Caco-2 (cell line): Measurements from ENCODE around the gene TSPO2. TPM values are rescaled to one million over a fixed set of nuclear protein-coding genes. Genes with fewer than 3 reads are reported as not detected.
A peak's percentile ranks its signal among the peaks of the same experiment; 100 is the strongest.

Source experiments
- BruUV-seq: library from RNA; stranded (reverse); fragments of 400-500 nt; replicated peaks from 2 replicates; lab custom pipeline; 2021; lab: Mats Ljungman, UMichigan
- CTCF ChIA-PET: fragments of 300-600 bp; sonication (Branson Sonifier 250); formaldehyde crosslinking; loops from one replicate; lab custom pipeline; 2022; ENCODE audit warnings: antibody characterized with exemption; lab: Charles Lee
- POLR2A ChIA-PET: fragments of 300-600 bp; sonication (Branson Sonifier 250); formaldehyde crosslinking; loops from one replicate; lab custom pipeline; 2022; ENCODE audit warnings: antibody characterized with exemption; lab: Charles Lee
- DNase-seq, 2 experiments: peaks; one replicate each; pipeline versions ENCODE4 v3.0.0 to v3.0.0-alpha.2; 2020 to 2022
- H3K27me3 ChIP-seq: replicated peaks from 2 replicates; pipeline ENCODE4 v1.6.0; 2011; ENCODE audit warnings: low read length; ENCODE audit not compliant: control insufficient read depth, insufficient read depth
- H3K36me3 ChIP-seq: 2 replicates; pipeline ENCODE4 v1.5.1; 2011; ENCODE audit warnings: low read length; ENCODE audit not compliant: control insufficient read depth, insufficient read depth
- H3K4me1 ChIP-seq: fragments of 250-450 bp; sonication (Bioruptor Pico); 2 replicates; pipeline ENCODE4 v1.5.1; 2020; ENCODE audit warnings: mild to moderate bottlenecking
- H3K4me3 ChIP-seq: 2 replicates; pipeline ENCODE4 v1.5.1; 2011; ENCODE audit warnings: low read depth, mild to moderate bottlenecking, control low read depth, low read length
- H3K9me3 ChIP-seq: fragments of 250-450 bp; sonication (Bioruptor Pico); 2 replicates; pipeline ENCODE4 v1.5.1; 2020; ENCODE audit warnings: mild to moderate bottlenecking, moderate library complexity
- H3K27ac Mint-ChIP-seq: one replicate; pipeline ENCODE4 v1.8.0; 2022; ENCODE audit warnings: mixed read lengths; ENCODE audit not compliant: unreplicated experiment
- H3K27me3 Mint-ChIP-seq: one replicate; pipeline ENCODE4 v1.8.0; 2022; ENCODE audit warnings: mixed read lengths; ENCODE audit not compliant: insufficient read depth, unreplicated experiment
- H3K36me3 Mint-ChIP-seq: one replicate; pipeline ENCODE4 v1.8.0; 2022; ENCODE audit warnings: mild to moderate bottlenecking, mixed read lengths; ENCODE audit not compliant: insufficient read depth, unreplicated experiment
- H3K4me1 Mint-ChIP-seq: one replicate; pipeline ENCODE4 v1.8.0; 2022; ENCODE audit warnings: low read depth, mixed read lengths; ENCODE audit not compliant: unreplicated experiment
- H3K4me3 Mint-ChIP-seq: one replicate; pipeline ENCODE4 v1.8.0; 2022; ENCODE audit warnings: mild to moderate bottlenecking, moderate library complexity, mixed read lengths; ENCODE audit not compliant: unreplicated experiment
- H3K9me3 Mint-ChIP-seq: one replicate; pipeline ENCODE4 v1.8.0; 2022; ENCODE audit warnings: mixed read lengths; ENCODE audit not compliant: unreplicated experiment
- CTCF ChIP-seq, 2 experiments: fragments of 200-600 bp in 1 of 2; IDR thresholded peaks; 1 replicate in 1 of 2; 2 replicates in 1 of 2; pipeline versions ENCODE4 v1.5.1 to v1.8.0; 2011 to 2022; ENCODE audit warnings: antibody characterized with exemption in 1 of 2, control low read depth in 1 of 2, inconsistent platforms in 1 of 2, low read depth in 1 of 2, low read length in 1 of 2, mild to moderate bottlenecking in 1 of 2, moderate library complexity in 1 of 2; ENCODE audit not compliant: insufficient read depth in 1 of 2, severe bottlenecking in 1 of 2, unreplicated experiment in 1 of 2
- intact Hi-C: fragments of 100-400 bp; cut with micrococcal nuclease; formaldehyde crosslinking; loops from one replicate; pipeline ENCODE4 v1.10.0; 2022; ENCODE audit not compliant: unreplicated experiment
- total RNA-seq: library from RNA; stranded (reverse); gene quantifications from 2 replicates; pipeline ENCODE4 v1.2.3, GENCODE V29; 2022

The TSPO2 gene
- total RNA-seq, 1 experiment from 2014 or later = 0.61 TPM

DNA sequence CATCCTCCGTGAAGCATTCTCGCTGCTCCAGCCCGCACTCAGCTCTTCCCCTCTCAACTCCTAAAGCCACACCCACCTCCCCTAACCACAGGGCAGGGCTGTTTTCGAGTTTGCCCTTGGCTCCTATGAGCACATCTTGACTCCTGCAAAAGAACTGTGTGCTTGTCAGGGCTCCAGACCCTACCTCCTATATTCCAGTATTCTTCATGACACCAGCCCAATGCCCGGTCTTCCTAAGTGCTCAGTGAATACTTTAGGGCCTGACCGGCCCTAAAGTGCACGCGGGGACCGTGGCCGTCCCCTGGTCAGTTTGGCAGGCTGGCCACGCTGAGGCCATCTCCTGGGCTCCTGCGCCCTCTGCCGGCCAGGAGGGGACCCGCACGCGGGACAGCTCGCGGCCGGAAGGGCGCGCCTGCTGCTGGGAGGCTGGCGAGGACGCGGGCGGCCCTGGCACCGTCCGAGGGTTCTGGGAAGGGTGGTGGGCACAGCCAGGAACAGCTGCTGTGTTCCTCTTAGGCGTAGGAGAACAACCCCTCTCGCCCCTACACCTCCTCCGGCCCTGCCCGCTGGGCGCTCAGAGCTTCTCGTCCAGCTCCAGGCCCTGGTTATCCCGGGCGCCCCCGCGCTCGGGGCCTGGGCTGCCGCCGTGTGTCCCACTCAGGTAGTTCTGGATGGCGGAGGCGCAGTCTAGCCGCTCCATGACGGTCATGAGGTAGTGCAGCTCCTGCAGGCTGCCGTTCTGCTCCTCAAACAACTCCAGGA lies 14.3 kb upstream of the TSPO2 start:
- no peaks in the 10 kb centered on the region for H3K36me3 Mint-ChIP-seq
- TF ChIP-seq CTCF (IDR thresholded peaks at IDR 0.05; ENCODE audit: insufficient read depth in 1 of 2, low read depth in 1 of 2, low read length in 1 of 2, severe bottlenecking in 1 of 2, unreplicated experiment in 1 of 2) = peak; percentile 29 to 46

GRCh38 chr6:41028561-41029412 lies 13.5 kb upstream of the TSPO2 start:
- no TSS peak for BruUV-seq
- H3K4me3 ChIP-seq = no peak overlapping the region
- POLR2A ChIA-PET = no interaction called here

More for the DNA sequence above, 14.3 kb upstream of the TSPO2 start:
- Mint-ChIP-seq H3K27me3 (no peaks in the 10 kb centered on the region), H3K4me3 (peak overlapping the region; percentile 63), H3K4me1 (peaks cover 6% of the 10 kb centered on the region), H3K9me3 (no peaks in the 10 kb centered on the region), H3K27ac (no peak overlapping the region)
- no peak overlapping the region for H3K4me3 ChIP-seq
- POLR2A ChIA-PET = no interaction called here
- 0 out of 2 replicates have a peak, but pooled peaks cover 4% of the 10 kb centered on the region for H3K4me1 ChIP-seq
- H3K27me3 ChIP-seq = no peaks in the 10 kb centered on the region
- CTCF ChIA-PET = interaction anchor here (0.7 to 1.1 kb wide), 2 partner anchors 12 to 20 kb away, joined by 3 read pairs; no protein-coding TSS in a partner anchor
- peak in 1 of 2 experiments; percentile 44 for DNase-seq
- H3K36me3 ChIP-seq = no peaks in the 10 kb centered on the region
- BruUV-seq = no TSS peak
- no peaks in the 10 kb centered on the region for H3K9me3 ChIP-seq
- intact Hi-C loops = loop anchor here (5.0 kb wide), 1 partner anchor 39 kb away; no protein-coding TSS in a partner anchor

More at GRCh38 chr6:41028561-41029412, 13.5 kb upstream of the TSPO2 start:
- Mint-ChIP-seq H3K27me3 (no peaks in the 10 kb centered on the region), H3K27ac (no peak overlapping the region), H3K36me3 (no peaks in the 10 kb centered on the region), H3K4me1 (peaks cover 6% of the 10 kb centered on the region), H3K4me3 (peak overlapping the region; percentile 63), H3K9me3 (no peaks in the 10 kb centered on the region)
- Histone ChIP-seq H3K9me3 (no peaks in the 10 kb centered on the region), H3K27me3 (no peaks in the 10 kb centered on the region), H3K4me1 (no peaks in the 10 kb centered on the region), H3K36me3 (no peaks in the 10 kb centered on the region)
- CTCF ChIA-PET = interaction anchor here (1.1 kb wide), 1 partner anchor 12 kb away, joined by 3 read pairs; no protein-coding TSS in a partner anchor
- no peak for DNase-seq
- intact Hi-C loops = loop anchor here (5.0 kb wide), 1 partner anchor 39 kb away; no protein-coding TSS in a partner anchor
- TF ChIP-seq CTCF (IDR thresholded peaks at IDR 0.05; ENCODE audit: insufficient read depth in 1 of 2, low read depth in 1 of 2, low read length in 1 of 2, severe bottlenecking in 1 of 2, unreplicated experiment in 1 of 2) = no peak
